Fibroblast of skin of scalp (primary cell): ENCODE measurements around the gene HS3ST6.
A peak's percentile ranks its signal among the peaks of the same experiment; 100 is the strongest.
"Not testable (repeated sequence)": the region's sequence is repeated elsewhere in the genome, so short reads cannot be mapped to it uniquely, and the experiment has no call there.

Experiments
- DNase-seq: peaks from one replicate; pipeline ENCODE4 v3.0.0-alpha.2; 2013

HS3ST6 gene

DNA sequence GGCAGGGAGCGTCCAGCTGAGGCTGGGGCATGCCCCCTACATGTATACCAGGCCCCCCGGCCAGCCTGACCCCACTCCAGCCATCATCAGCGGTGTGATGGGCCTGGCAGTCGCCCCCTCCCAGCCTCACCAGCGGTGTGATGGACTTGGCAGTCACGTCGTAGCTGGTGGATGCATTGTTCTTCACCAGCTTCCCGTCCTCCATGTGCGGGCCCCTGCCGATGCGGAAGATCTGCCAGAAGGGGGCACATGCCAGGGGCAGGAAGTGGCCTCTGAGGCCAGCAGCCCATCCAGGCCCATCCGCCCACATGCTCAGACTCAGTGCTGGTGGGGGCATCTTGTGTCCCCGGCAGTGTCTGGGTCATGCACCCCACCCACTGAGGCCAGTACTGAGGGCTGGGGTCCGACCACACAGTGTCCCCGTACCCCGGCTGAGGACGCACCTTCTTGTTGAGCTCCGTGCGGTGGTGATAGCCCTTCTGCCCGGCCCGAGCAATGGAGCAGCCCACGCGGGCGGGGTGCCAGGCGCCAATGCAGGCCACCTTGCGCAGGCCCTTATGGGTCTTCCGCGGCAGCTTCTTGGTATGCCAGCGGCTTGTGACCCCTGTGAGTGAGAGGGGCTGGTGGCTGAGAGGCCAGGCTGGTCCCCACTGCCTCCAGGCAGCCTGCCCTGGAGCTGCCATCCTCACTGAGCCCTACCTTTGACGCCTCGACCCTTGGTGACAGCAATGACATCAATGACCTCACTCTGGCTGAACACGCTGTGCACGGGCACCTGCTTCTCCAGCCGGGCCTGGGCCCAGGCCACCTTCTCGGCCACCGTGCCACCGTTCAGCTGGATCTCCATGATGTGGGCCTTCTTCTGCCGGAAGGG, 28.5 kb upstream of the HS3ST6 start:
- DNase-seq = no peak

- DNase-seq = no peak
These were observed 27.6 kb upstream of the HS3ST6 start for GRCh38 chr16:1945559-1946391.

GRCh38 chr16:1944612-1945199, 26.5 kb upstream of the HS3ST6 start:
- DNase-seq = no peak

GRCh38 chr16:1942810-1943726, 24.9 kb upstream of the HS3ST6 start, which contains the start of gene MSRB1:
Gene MSRB1 (minus strand): TSS chr16:1943199. CDS start chr16:1943156, 43 bp downstream.
- DNase-seq = peak; percentile 99

- no peak for DNase-seq
These were observed 24.0 kb upstream of the HS3ST6 start for GRCh38 chr16:1942047-1942809.

GRCh38 chr16:1941162-1942046, 23.2 kb upstream of the HS3ST6 start:
- no peak for DNase-seq

- no peak for DNase-seq
These were observed 22.3 kb upstream of the HS3ST6 start for GRCh38 chr16:1940273-1941161.

GRCh38 chr16:1939833-1940232, 21.6 kb upstream of the HS3ST6 start:
- DNase-seq = not testable (repeated sequence)

DNA sequence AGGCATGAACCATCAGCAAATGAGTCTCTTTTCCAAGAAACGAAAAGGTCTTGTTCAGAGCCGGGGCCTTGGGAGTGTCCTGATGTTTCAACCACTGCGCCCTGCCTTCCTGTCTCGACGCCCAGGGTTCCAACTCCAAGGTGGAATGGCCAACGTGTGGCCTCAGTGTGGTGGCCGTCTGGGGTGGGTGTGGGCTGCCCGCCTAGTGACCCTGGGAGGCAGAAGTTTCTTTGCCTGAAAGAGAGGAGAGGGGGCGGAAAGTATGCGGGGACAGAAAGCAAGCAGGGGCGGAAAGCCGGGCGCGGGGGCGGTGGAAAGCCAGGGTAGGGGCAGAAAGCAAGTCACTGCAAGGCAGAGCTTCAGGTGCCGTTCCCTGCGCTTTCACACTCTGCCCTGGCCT, 20.7 kb upstream of the HS3ST6 start:
- DNase-seq = no peak

GRCh38 chr16:1938316-1938715, 20.1 kb upstream of the HS3ST6 start:
- no peak for DNase-seq

DNA sequence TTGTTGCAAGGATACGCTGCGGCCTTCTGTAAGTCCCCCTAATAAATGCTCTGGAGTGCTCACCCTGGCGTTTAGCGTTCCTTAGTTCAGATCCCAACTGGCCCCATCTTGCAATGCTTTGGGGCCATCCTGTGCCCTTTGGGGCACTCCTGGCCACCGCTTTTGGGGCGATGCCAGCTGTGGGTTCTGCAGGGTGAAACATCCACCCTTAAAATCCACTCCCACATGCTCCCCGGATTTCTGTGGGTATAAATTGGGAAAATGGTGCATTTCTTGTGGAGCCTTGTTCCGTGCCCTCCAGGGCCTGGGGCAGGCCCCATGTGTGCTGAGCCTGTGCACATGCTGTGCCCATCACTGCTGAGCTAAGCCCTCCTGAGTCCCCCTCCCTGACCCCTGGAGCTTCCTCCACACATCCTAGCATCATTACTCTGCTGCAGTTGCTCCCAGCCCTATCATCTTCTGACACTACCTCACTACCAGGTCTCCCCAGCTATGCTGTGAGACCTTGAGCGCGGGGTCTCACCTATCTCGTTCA, 18.8 kb upstream of the HS3ST6 start:
- DNase-seq = no peak

- DNase-seq = no peak
These were observed 15.0 kb upstream of the HS3ST6 start for GRCh38 chr16:1933097-1933661.

- no peak for DNase-seq
These were observed 14.1 kb upstream of the HS3ST6 start for GRCh38 chr16:1932050-1933028.

- DNase-seq = no peak
These were observed 12.1 kb upstream of the HS3ST6 start for GRCh38 chr16:1930338-1930720.

DNA sequence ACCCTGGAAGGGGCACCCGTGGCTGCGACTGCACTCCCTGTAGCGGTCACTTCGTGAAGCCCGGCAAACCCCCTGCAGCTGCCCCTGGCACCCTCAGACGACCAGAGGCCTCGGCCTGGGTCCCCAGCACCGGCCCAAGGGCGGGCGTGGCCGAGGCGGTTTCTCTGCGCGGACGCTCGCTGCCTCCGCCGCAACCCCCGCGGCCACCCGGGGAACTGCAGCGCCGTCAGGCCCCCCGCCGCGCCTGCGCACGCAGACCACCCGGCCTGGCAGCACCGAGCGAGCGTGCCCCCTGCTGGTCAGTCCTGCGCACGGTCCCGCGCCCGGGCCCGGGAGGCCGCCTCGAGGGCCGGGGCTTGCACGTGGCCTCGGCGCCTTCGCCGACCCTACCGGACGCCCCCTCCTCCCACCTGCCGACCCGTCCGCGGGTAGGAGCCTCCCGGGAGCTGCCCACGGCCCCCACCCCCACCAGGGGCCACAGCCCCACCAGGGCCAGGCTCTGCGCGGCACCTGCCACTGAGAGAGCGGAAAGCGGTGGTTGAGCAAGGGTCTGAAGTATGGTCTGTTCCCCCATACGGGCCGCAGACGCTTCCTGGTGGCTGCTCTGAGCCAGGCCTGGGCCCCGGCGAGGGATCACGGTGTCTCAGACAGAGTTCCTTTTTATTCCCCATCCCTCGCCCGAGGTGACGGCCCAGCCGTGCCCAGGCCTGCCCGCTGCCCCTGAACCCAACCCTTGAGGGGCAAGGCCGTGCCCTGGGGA, 11.5 kb upstream of the HS3ST6 start:
- DNase-seq = peak; percentile 84

- DNase-seq = peak; percentile 27
These were observed 10.9 kb upstream of the HS3ST6 start for GRCh38 chr16:1929105-1929504.
